GM23248 (cell line): ENCODE measurements around the gene TLX1. TPM values are rescaled to one million over a fixed set of nuclear protein-coding genes. Genes with fewer than 3 reads are reported as not detected.

Experiments used
- DNase-seq: peaks from one replicate; pipeline ENCODE4 v3.0.0-alpha.2; 2015
- H2AFZ ChIP-seq: fragments of 200-600 bp; sonication (generic); 2 replicates; pipeline ENCODE4 v1.6.1; 2016; ENCODE audit warnings: antibody characterized with exemption
- H3F3A ChIP-seq: fragments of 200-600 bp; sonication (generic); 2 replicates; pipeline ENCODE4 v1.6.1; 2016; ENCODE audit warnings: mild to moderate bottlenecking, antibody characterized with exemption, mixed run types; ENCODE audit not compliant: insufficient read depth
- H3K27ac ChIP-seq: fragments of 200-600 bp; sonication (generic); 2 replicates; pipeline ENCODE4 v1.5.1; 2016; ENCODE audit warnings: mild to moderate bottlenecking
- H3K27me3 ChIP-seq: fragments of 200-600 bp; sonication (generic); replicated peaks from 2 replicates; pipeline ENCODE4 v1.6.1; 2016; ENCODE audit warnings: mild to moderate bottlenecking; ENCODE audit not compliant: insufficient read depth
- H3K36me3 ChIP-seq: fragments of 200-600 bp; sonication (generic); 2 replicates; pipeline ENCODE4 v1.6.1; 2016; ENCODE audit warnings: low read depth, mild to moderate bottlenecking
- H3K4me1 ChIP-seq: fragments of 200-600 bp; sonication (generic); 2 replicates; pipeline ENCODE4 v1.6.1; 2016; ENCODE audit warnings: mild to moderate bottlenecking; ENCODE audit not compliant: insufficient read depth
- H3K4me2 ChIP-seq: fragments of 200-600 bp; sonication (generic); one replicate; pipeline ENCODE4 v1.6.1; 2016; ENCODE audit warnings: mild to moderate bottlenecking; ENCODE audit not compliant: unreplicated experiment
- H3K4me3 ChIP-seq: fragments of 200-600 bp; sonication (generic); 2 replicates; pipeline ENCODE4 v1.5.1; 2016; ENCODE audit warnings: mild to moderate bottlenecking
- H3K79me2 ChIP-seq: fragments of 200-600 bp; sonication (generic); 2 replicates; pipeline ENCODE4 v1.6.1; 2016; ENCODE audit warnings: mild to moderate bottlenecking; ENCODE audit not compliant: insufficient read depth
- H3K9ac ChIP-seq: fragments of 200-600 bp; sonication (generic); 2 replicates; pipeline ENCODE4 v1.6.1; 2016; ENCODE audit warnings: mild to moderate bottlenecking
- H3K9me2 ChIP-seq: fragments of 200-600 bp; sonication (generic); 2 replicates; pipeline ENCODE4 v1.6.1; 2016; ENCODE audit warnings: mixed run types, mild to moderate bottlenecking, moderate library complexity; ENCODE audit not compliant: insufficient read depth
- H3K9me3 ChIP-seq: fragments of 200-600 bp; sonication (generic); one replicate; pipeline ENCODE4 v1.6.1; 2017; ENCODE audit warnings: low read depth
- H4K20me1 ChIP-seq: fragments of 200-600 bp; sonication (generic); 2 replicates; pipeline ENCODE4 v1.6.0; 2016; ENCODE audit not compliant: insufficient read depth
- EZH2 ChIP-seq: fragments of 200-600 bp; sonication (generic); IDR thresholded peaks from 2 replicates; pipeline ENCODE4 v1.6.1; 2018; ENCODE audit warnings: antibody characterized with exemption, mild to moderate bottlenecking; ENCODE audit not compliant: insufficient read depth, poor library complexity, severe bottlenecking
- EZH2phosphoT487 ChIP-seq: fragments of 200-600 bp; sonication (generic); IDR thresholded peaks from 2 replicates; pipeline ENCODE4 v1.6.1; 2018; ENCODE audit warnings: antibody characterized with exemption, moderate library complexity, mild to moderate bottlenecking, low read depth; ENCODE audit not compliant: insufficient read depth
- WGBS, 2 experiments: methylation state at CpG; one replicate each; pipeline ENCODE4 v1.1.6; 2015 to 2017; ENCODE audit warnings: low lambda C conversion rate in 2 of 2, low coverage in 1 of 2; ENCODE audit errors: missing lambda C conversion rate in 2 of 2; 5-methylcytosine and 5-hydroxymethylcytosine counted together
- in situ Hi-C: fragments of 300-500 bp; cut with MboI; formaldehyde crosslinking; loops from 2 replicates; pipeline ENCODE4 v1.15.0; 2020
- polyA plus RNA-seq: library from polyadenylated mRNA; unstranded; fragments of >200 nt; fragmentation: Nextera tagmentation; extraction: Ambion mirVana; gene quantifications from 2 replicates; pipeline ENCODE4 v1.2.1, GENCODE V29; 2016
- total RNA-seq: library from RNA; depleted of rRNA; stranded (reverse); fragments of >200 nt; shearing (Covaris generic); gene quantifications from 2 replicates; pipeline ENCODE4 v1.2.3, GENCODE V29; 2014

Gene TLX1
- total and polyA plus RNA-seq, 2 experiments from 2014 or later = not detected

DNA sequence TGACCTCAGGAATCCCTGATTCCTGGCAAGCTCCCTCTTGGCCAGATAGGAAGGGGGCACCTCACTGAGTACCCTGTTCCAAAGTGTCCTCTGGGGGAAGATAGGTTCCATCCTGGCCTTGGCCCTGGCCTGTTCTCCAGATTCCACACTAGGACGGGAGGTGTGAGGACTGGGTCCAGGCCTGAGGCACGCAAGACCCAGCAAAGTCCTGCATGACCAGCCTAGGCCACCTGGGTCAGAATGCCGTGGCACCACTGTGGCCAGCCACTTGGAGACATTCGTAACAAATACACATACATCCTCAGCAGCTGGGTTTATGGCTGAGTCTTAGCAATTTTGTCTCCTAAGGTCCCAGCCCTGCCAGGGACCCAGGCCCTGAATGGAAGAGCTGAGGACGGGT is 23.3 kb upstream of the TLX1 start:
- no peaks in the 10 kb centered on the region for H3K79me2 ChIP-seq
- no peak overlapping the region for H3K4me3 ChIP-seq
- H3K4me1 ChIP-seq = no peaks in the 10 kb centered on the region
- DNase-seq = no peak
- no peak overlapping the region for H2AFZ ChIP-seq
- no peaks in the 10 kb centered on the region for H4K20me1 ChIP-seq
- H3K9me2 ChIP-seq = no peaks in the 10 kb centered on the region
- in situ Hi-C loops = no loop called here
- 52 to 56% methylated on average over 5 of the region's 5 CpGs for WGBS, 2 experiments
- no peak overlapping the region for H3K27ac ChIP-seq
- H3K9ac ChIP-seq = no peak overlapping the region
- no peak overlapping the region for H3K4me2 ChIP-seq
- no peaks in the 10 kb centered on the region for H3K36me3 ChIP-seq
- H3K27me3 ChIP-seq = peaks cover 53% of the 10 kb centered on the region
- no peaks in the 10 kb centered on the region for H3F3A ChIP-seq
- TF ChIP-seq EZH2 = no peak
- no peak for TF ChIP-seq EZH2phosphoT487
- no peaks in the 10 kb centered on the region for H3K9me3 ChIP-seq

DNA sequence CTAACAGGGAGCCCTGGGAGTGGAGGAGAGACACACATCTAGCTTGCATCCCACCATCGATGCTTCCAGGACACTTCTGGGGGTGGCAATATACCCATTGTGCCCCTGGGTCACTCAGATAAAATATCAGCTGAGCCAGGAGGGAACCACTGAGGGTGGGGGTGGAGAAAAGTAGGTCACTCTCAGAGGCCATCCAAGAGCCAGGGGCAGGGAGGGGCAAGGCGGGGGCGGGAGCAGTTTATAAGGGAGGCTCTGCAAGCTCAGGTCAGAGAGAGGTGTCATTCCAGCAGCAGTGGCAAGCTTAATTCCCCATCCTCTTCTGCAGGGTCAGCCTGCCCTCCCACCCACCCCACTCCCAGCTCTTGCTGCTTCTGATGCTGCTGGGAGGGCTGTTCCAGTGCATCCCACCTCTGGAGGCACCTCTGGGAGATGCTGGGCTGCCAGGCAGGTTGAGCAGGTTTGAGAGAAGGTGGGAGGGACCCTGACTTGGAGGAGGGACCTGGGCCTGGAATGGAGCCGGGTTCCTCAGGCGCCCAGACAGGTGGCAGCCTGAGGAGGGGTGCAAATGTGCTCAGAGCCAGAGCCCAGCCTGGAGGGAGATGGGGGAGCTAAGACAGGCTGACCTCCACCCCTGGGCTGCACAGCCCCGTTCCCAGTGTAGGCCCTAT is 20.1 kb upstream of the TLX1 start:
- Histone ChIP-seq H3K27me3 (peaks cover 50% of the 10 kb centered on the region), H3K27ac (no peak overlapping the region), H4K20me1 (no peaks in the 10 kb centered on the region), H3K9me3 (no peaks in the 10 kb centered on the region), H3K9ac (no peak overlapping the region), H3K9me2 (no peaks in the 10 kb centered on the region), H3K4me2 (no peak overlapping the region), H3K36me3 (no peaks in the 10 kb centered on the region), H3K4me1 (no peaks in the 10 kb centered on the region), H3F3A (no peaks in the 10 kb centered on the region), H2AFZ (no peak overlapping the region), H3K79me2 (no peaks in the 10 kb centered on the region), H3K4me3 (no peak overlapping the region)
- no peak for DNase-seq
- TF ChIP-seq EZH2phosphoT487 (no peak), EZH2 (no peak)
- in situ Hi-C loops = no loop called here
- 3 to 6% methylated on average over 2 to 6 of the region's 6 CpGs for WGBS, 2 experiments

DNA sequence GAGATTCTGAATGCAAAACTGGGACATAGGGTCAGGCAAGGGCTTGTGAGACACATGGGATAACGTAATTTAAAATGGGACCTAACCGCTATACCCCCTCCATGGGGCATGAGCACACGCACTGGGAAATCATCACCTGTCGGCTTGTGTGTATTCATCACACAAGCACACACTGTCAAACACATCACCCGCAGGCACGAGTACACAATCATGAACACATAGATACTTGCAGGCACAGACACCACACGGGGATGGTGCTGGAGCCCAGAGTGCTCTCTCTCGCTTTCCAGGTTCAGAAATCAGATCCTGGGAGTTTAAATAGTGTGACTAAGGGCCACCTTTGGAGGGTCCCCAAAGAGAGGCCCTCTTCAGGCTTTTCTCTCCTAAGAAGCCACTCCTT is 19.6 kb upstream of the TLX1 start:
- Histone ChIP-seq H3K4me2 (no peak overlapping the region), H2AFZ (no peak overlapping the region), H3F3A (no peaks in the 10 kb centered on the region), H3K9me3 (no peaks in the 10 kb centered on the region), H3K9ac (no peak overlapping the region), H3K27ac (no peak overlapping the region), H3K9me2 (no peaks in the 10 kb centered on the region), H3K4me3 (no peak overlapping the region), H3K36me3 (no peaks in the 10 kb centered on the region), H3K4me1 (no peaks in the 10 kb centered on the region), H3K27me3 (peaks cover 56% of the 10 kb centered on the region), H4K20me1 (no peaks in the 10 kb centered on the region), H3K79me2 (no peaks in the 10 kb centered on the region)
- DNase-seq = no peak
- TF ChIP-seq EZH2 = no peak
- TF ChIP-seq EZH2phosphoT487 = no peak
- 46 to 48% methylated on average over 8 of the region's 8 CpGs for WGBS, 2 experiments
- in situ Hi-C loops = no loop called here

GRCh38 chr10:101112799-101113594 is 18.1 kb upstream of the TLX1 start:
- no peak overlapping the region for H2AFZ ChIP-seq
- TF ChIP-seq EZH2 (no peak), EZH2phosphoT487 (no peak)
- no peak overlapping the region for H3K27ac ChIP-seq
- H3F3A ChIP-seq = no peaks in the 10 kb centered on the region
- H3K27me3 ChIP-seq = peaks cover 67% of the 10 kb centered on the region
- H3K9me3 ChIP-seq = no peaks in the 10 kb centered on the region
- no peak for DNase-seq
- no peak overlapping the region for H3K4me3 ChIP-seq
- no peak overlapping the region for H3K9ac ChIP-seq
- no peaks in the 10 kb centered on the region for H3K79me2 ChIP-seq
- no peaks in the 10 kb centered on the region for H3K9me2 ChIP-seq
- in situ Hi-C loops = no loop called here
- no peaks in the 10 kb centered on the region for H3K36me3 ChIP-seq
- no peaks in the 10 kb centered on the region for H4K20me1 ChIP-seq
- no peaks in the 10 kb centered on the region for H3K4me1 ChIP-seq
- 10 to 11% methylated on average over 12 of the region's 12 CpGs for WGBS, 2 experiments
- no peak overlapping the region for H3K4me2 ChIP-seq
